HG02678 (cell line): ENCODE results near the gene RDH14.
A peak's percentile ranks its signal among the peaks of the same experiment; 100 is the strongest.

Experiments used
- ATAC-seq: cut with Tn5 transposase; IDR thresholded peaks from one replicate; pipeline ENCODE4 v1.9.1; 2021; ENCODE audit warnings: mild to moderate bottlenecking, moderate library complexity; ENCODE audit not compliant: unreplicated experiment

Gene RDH14

DNA sequence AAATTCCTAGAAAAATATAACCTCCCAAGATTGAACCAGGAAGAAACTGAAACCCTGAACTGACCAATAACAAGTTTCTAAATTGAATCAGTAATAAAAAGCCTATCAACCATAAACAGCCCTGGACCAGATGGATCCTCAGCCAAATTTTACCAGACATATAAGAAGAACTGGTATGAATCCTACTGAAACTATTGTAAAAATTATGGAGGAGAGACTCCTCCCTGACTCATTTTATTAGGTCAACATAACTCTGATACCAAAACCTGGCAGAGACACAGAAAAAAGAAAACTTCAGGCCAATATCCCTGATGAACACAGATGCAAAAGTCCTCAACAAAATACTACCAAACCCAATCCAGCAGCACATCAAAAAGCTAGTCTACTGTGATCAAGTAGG, 17.6 kb upstream of the RDH14 start:
- ATAC-seq: no peak

DNA sequence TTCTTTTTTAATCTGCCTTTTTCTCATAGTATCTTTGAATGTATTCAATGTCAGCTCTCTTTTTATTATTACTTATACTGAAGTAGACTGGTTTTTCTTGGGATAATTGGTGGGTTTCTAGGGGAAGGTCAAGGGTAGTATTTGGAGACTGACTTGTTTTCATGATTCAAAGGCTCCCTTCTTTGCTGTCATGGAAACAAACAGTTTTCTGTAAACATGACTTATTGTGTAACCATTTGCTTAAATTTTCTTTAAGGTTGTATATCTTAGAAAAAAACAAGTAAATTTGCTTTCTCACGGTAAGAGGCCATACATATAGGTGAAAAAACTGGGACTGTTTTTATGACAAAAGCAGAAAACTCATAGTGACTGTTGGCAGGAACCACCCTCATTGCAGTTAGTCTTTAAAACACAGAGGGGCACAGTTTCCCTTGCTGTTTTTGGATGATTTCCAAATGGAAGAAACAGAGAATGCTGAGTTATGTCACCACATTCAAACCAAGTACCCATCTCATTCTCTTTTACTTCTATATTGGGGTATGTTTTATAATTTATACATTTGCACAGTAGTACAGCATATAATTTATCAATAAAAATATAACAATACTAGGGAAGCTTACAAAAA, 5.8 kb upstream of the RDH14 start:
- no peak for ATAC-seq

DNA sequence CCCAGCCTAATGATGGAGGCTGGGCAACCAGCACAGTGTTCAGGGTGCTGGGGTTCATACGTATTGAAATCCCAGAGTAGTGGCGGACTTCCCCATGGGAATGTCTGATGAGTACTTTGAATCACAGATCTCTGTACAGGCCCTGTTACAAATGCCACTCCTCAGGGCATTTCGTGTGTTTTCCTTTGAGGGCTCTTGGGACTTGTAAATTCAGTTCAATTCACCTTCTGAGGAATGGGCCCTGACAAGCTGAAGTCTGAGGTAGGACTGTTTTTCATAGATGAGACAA, 288 bp upstream of the RDH14 start:
- no peak for ATAC-seq

- ATAC-seq: no peak
Observed at GRCh38 chr2:18559531-18560030, 872 bp downstream of the RDH14 start.

GRCh38 chr2:18558458-18558857, 2.0 kb downstream of the RDH14 start:
- no peak for ATAC-seq

- no peak for ATAC-seq
Observed at GRCh38 chr2:18557121-18557520, 3.3 kb downstream of the RDH14 start.

DNA sequence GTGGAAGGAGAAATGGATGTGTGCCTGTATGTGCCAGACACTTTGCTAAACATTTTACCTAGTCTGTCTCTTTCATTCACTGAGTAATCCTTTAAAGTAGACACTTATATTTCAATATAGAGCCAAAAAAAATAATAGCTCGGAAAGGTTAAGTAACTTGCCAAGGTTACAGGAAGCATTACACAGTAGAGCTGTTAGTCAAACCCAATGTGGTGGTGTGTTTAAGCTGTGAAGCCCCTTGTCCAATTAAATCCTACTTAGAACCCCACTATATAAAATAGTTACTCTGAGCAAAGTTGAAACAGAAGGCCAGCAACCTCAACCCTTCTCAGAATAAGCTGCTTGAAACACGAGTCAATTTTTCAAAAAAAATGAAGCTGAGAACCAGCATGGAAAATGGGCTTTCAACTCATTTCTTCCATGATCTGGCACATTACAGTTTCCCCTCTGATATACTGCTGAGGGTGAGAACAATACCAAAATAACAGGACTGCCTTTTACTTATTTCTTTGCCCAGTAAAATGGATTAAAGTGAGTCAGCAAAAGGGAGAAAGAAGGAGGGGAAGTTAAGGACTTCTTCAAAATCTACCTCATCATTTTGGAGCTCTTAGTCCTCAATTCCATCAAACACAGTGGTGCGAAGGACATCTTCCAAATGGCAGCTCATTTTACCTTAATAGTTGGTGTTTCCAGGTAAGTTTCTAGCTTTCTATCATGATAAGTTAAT, 7.9 kb downstream of the RDH14 start:
- no peak for ATAC-seq

DNA sequence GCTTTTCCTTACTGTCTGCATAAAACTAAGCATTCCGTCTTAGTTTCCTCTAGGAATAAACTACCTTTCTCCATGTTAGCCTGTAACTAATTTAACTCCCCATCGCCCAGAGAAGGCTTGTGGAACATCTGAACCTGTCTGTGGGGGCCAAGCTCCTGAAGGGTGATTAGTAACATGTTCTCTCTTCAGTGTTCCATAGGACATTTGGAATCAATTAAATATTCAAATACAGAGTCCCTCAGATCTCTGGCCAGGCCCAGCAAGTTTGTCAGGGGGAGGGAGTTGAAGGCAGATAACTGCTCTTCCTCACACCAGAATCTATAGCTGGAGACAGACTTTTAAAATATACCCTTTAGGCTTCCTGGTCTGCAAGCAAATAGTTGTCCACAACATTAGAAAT, 8.8 kb downstream of the RDH14 start:
- no peak for ATAC-seq

- no peak for ATAC-seq
Observed at GRCh38 chr2:18551169-18551568, 9.3 kb downstream of the RDH14 start.

DNA sequence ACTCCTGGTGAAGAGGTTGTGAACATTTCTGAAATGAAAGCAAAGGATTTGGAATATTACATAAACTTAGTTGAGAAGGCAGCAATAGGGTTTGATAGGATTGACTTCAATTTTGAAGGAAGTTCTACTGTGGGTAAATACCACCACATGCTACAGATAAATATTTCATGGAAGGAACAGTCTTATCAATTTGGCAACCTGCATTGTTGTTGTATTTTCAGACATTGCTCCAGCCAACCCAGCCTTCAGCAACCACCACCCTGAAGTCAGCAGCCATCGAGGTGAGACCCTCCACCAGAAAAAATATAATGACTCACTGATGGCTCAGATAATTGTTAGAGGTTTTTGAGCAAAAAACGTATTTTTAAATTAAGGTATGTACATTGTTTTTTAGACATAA, 10.0 kb downstream of the RDH14 start:
- ATAC-seq: no peak

DNA sequence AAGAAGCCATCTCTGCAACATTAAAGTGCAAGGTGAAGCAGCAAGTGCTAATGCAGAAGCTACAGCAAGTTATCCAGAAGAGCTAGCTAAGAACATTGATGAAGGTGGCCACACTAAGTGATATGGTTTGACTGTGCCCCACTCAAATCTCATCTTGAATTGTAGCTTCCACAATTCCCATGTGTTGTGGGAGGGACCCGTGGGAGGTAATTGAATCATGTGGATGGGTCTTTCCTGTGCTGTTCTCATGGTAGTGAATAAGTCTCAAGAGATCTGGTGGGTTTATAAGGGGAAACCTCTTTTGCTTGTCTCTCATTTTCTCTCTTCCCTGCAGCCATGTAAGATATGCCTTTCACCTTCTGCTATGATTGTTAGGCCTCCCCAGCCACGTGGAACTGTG, 11.4 kb downstream of the RDH14 start:
- no peak for ATAC-seq

- ATAC-seq: no peak
Observed at GRCh38 chr2:18548621-18549020, 11.8 kb downstream of the RDH14 start.

DNA sequence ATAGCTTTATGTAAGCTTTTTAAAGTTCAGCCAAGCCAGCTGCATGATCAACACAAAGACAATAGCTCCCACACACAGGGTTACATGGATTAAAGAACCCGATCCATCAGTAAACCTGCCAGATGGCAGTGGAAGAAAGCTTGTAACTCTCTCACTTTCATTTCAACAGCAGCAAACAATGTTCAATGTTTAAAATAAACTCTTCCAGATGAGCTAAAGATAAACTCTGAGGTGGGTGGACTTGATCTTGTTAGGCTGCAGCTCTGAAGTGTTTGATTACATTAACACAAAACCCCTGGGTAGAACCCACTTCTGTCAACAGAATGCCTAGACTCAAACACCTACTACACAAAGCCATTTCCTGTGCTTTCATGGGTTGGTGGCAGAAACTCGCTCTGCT, 13.9 kb downstream of the RDH14 start:
- peak; percentile 58 for ATAC-seq

GRCh38 chr2:18545384-18545783, 15.1 kb downstream of the RDH14 start:
- ATAC-seq: no peak

- no peak for ATAC-seq
Observed at GRCh38 chr2:18544171-18544570, 16.3 kb downstream of the RDH14 start.

DNA sequence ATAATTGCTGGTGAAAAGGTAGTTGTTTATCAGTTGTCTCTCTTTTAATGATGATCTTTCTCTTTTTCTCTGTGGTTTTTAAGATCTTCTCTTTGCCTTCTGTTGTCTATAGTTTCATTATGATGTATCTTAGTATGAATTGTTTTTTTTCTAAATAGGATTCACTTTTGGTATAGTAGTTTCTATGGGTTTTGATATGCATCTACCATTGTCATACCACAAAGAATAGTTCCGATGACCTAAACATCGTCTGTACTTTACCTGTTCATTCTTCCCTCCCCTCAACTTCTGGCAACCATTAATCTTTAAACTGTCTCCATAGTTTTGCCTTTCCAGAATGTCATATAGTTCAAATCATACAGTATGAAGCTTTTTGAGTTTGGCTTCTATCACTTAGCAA, 19.6 kb downstream of the RDH14 start:
- no peak for ATAC-seq

DNA sequence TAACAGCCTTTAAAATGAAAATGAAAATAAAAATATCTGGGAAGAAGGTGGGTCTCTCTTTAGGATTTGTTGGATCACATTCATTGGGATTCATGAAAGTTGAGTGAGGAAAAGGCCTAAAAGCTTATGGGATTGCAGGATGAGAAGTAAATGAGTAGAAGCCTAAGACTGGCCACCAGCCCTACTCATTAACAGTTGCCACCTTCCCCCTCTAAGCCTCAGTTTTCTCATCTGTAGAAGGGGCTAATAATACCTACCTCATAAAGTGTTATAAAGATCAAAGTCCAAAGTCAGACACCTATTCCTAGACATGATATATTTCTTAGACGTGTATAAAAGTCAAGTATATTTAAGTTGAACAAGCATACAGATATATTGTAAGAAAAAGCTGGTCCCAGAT, 23.8 kb downstream of the RDH14 start:
- no peak for ATAC-seq

DNA sequence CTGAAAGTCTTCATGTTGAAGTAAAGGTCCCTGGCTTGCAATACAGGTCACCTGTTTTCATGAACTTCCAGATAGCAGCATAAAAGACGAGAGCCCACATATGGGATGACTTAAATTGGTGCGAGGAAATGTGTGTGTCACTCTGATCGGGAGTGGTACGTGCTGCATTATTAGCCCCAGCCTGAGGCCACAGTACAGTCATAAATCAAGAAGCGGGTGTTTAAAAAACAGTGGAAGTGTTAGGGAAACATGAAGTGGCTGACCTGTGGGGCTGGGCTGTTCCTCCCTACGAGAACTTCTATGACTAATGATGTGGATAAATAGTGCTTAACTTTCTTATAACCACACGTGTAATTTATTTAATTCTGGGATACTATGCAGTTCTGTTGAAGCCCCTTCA, 24.4 kb downstream of the RDH14 start:
- ATAC-seq: no peak

GRCh38 chr2:18531194-18531593, 29.3 kb downstream of the RDH14 start:
- no peak for ATAC-seq

DNA sequence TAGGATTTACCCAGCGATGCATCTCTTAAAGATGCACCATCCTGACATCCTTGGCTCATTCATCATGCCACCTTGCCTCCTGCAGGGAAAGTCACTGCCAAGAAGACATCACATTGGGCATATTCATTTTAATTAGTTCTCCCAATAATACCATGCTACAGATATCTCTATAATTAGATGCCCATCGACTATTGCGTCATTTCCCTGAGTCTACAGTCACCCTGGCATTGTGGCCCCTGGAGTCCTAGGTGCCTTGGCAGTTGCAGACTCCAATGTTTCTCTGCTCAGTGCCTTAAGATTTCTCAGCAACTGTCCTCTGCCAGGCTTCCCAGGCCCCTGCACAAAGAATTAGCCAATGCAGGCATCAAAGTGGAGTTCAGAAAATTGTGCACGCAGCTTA, 32.6 kb downstream of the RDH14 start:
- ATAC-seq: no peak

- ATAC-seq: no peak
Observed at GRCh38 chr2:18527326-18527725, 33.1 kb downstream of the RDH14 start.

GRCh38 chr2:18526429-18526828, 34.0 kb downstream of the RDH14 start:
- ATAC-seq: no peak

GRCh38 chr2:18525852-18526251, 34.6 kb downstream of the RDH14 start:
- ATAC-seq: no peak
